SK-N-SH (cell line): ENCODE data around the gene SLC25A42.

Experiments
- CHD2 ChIP-seq: fragments of 150-350 bp; IDR thresholded peaks from 2 replicates; pipeline ENCODE4 v1.6.1; 2018; ENCODE audit warnings: low read length; ENCODE audit not compliant: partially characterized antibody
- EZH2phosphoT487 ChIP-seq: fragments of 200-600 bp; sonication (generic); IDR thresholded peaks from 2 replicates; pipeline ENCODE4 v1.6.1; 2017; ENCODE audit warnings: low read depth, mixed run types, mild to moderate bottlenecking, antibody characterized with exemption, moderate library complexity, borderline replicate concordance
- GABPA ChIP-seq: IDR thresholded peaks from 2 replicates; pipeline ENCODE4 v1.4.0; 2012; ENCODE audit warnings: low read depth, mild to moderate bottlenecking
- PBX3 ChIP-seq: IDR thresholded peaks from 2 replicates; pipeline ENCODE4; 2012
- SMC3 ChIP-seq: IDR thresholded peaks from 2 replicates; pipeline ENCODE4 v1.6.1; 2012; ENCODE audit warnings: low read depth, low read length, improper control_type of control experiment
- TAF1 ChIP-seq: IDR thresholded peaks from 2 replicates; pipeline ENCODE4 v1.6.1; 2012; ENCODE audit warnings: low read depth, mild to moderate bottlenecking, low read length, moderate library complexity, borderline replicate concordance
- TCF12 ChIP-seq: IDR thresholded peaks from 2 replicates; pipeline ENCODE4 v1.4.0; 2012
- ZBTB33 ChIP-seq: IDR thresholded peaks from 2 replicates; pipeline ENCODE4 v1.4.0; 2012; ENCODE audit warnings: low read depth, borderline replicate concordance
- TF ChIP-seq, protein P1 (sequence below): fragments of 200-600 bp; sonication (generic); IDR thresholded peaks from 2 replicates; pipeline ENCODE4 v1.6.1; 2017; ENCODE audit warnings: antibody characterized with exemption, mild to moderate bottlenecking, moderate library complexity
- TF ChIP-seq, protein P2 (sequence below): IDR thresholded peaks from 2 replicates; pipeline ENCODE4 v1.4.0; 2012; ENCODE audit warnings: low read depth

DNA sequence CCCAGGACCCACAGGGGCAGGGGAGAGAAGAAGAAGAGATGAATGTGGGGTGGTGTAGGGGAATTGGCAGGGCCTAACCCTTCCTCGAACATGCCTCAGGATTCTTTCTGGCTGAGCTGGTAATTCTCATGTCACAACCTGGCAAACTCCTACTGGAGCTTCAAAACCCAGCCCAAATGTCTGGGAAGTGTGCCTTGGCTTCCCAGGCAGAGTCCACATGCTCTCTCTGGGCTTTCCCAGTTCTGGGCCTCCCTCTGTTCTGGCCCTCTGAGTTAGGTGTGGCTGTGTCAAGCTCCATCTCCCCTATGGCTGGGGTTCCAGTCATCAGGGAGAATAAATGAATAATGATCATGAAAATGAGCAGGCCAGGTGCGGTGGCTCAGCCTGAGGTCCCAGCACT lies 85.6 kb downstream of the SLC25A42 start:
- TF ChIP-seq, protein P1, sequence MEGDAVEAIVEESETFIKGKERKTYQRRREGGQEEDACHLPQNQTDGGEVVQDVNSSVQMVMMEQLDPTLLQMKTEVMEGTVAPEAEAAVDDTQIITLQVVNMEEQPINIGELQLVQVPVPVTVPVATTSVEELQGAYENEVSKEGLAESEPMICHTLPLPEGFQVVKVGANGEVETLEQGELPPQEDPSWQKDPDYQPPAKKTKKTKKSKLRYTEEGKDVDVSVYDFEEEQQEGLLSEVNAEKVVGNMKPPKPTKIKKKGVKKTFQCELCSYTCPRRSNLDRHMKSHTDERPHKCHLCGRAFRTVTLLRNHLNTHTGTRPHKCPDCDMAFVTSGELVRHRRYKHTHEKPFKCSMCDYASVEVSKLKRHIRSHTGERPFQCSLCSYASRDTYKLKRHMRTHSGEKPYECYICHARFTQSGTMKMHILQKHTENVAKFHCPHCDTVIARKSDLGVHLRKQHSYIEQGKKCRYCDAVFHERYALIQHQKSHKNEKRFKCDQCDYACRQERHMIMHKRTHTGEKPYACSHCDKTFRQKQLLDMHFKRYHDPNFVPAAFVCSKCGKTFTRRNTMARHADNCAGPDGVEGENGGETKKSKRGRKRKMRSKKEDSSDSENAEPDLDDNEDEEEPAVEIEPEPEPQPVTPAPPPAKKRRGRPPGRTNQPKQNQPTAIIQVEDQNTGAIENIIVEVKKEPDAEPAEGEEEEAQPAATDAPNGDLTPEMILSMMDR = no peak
- TF ChIP-seq PBX3 (no peak), ZBTB33 (no peak), EZH2phosphoT487 (no peak), TCF12 (no peak), SMC3 (no peak), GABPA (no peak), TAF1 (no peak), CHD2 (no peak)
- TF ChIP-seq, protein P2, sequence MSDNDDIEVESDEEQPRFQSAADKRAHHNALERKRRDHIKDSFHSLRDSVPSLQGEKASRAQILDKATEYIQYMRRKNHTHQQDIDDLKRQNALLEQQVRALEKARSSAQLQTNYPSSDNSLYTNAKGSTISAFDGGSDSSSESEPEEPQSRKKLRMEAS = no peak
